OCI-LY3 (cell line): Measurements from ENCODE around the gene SART1.

Experiments
- H2AFZ ChIP-seq: fragments of 200-600, 300-600 bp; shearing (Covaris generic); 2 replicates; pipeline ENCODE4 v1.6.0; 2014; ENCODE audit warnings: antibody characterized with exemption, low read depth, low read length
- H3K27ac ChIP-seq: fragments of 200-600, 300-600 bp; sonication (generic); 2 replicates; pipeline ENCODE4 v1.5.1; 2014; ENCODE audit warnings: mild to moderate bottlenecking, low read length, moderate library complexity, mixed read lengths
- H3K27me3 ChIP-seq: fragments of 200-600, 300-600 bp; sonication (generic); 2 replicates; pipeline ENCODE4 v1.6.1; 2014; ENCODE audit warnings: low read depth, low read length, mixed read lengths
- H3K36me3 ChIP-seq: fragments of 200-600, 300-600 bp; sonication (generic); replicated peaks from 2 replicates; pipeline ENCODE3; 2014; ENCODE audit warnings: low read depth, low read length, mixed read lengths
- H3K4me1 ChIP-seq: fragments of 300-600, 200-600 bp; sonication (generic); 2 replicates; pipeline ENCODE4 v1.6.1; 2014; ENCODE audit warnings: low read length, mixed read lengths
- H3K4me2 ChIP-seq: fragments of 200-600, 300-600 bp; sonication (generic); 2 replicates; pipeline ENCODE4 v1.6.1; 2014; ENCODE audit warnings: low read length, mixed read lengths
- H3K4me3 ChIP-seq: fragments of 300-600, 200-600 bp; sonication (generic); 2 replicates; pipeline ENCODE4 v1.5.1; 2014; ENCODE audit warnings: antibody characterized with exemption, mild to moderate bottlenecking, low read length, moderate library complexity
- H3K79me2 ChIP-seq: fragments of 300-600, 200-600 bp; shearing (Covaris generic); 2 replicates; pipeline ENCODE4 v1.6.1; 2014; ENCODE audit warnings: mild to moderate bottlenecking, low read length, mixed read lengths
- H3K9ac ChIP-seq: fragments of 300-600, 200-600 bp; shearing (Covaris generic); 2 replicates; pipeline ENCODE4 v1.6.0; 2014; ENCODE audit warnings: mild to moderate bottlenecking, low read length, moderate library complexity
- H3K9me3 ChIP-seq: fragments of 200-600, 300-600 bp; shearing (Covaris generic); 2 replicates; pipeline ENCODE4 v1.6.1; 2014; ENCODE audit warnings: low read length, mixed read lengths; ENCODE audit not compliant: insufficient read depth
- H4K20me1 ChIP-seq: fragments of 200-600, 300-600 bp; sonication (generic); 2 replicates; pipeline ENCODE4 v1.6.1; 2016; ENCODE audit warnings: low read length, mixed read lengths; ENCODE audit not compliant: insufficient read depth
- EZH2phosphoT487 ChIP-seq: fragments of 200-600 bp; shearing (Covaris generic); IDR thresholded peaks from 2 replicates; pipeline ENCODE4 v1.6.1; 2018; ENCODE audit warnings: antibody characterized with exemption, mixed run types, low read depth
- TF ChIP-seq, protein P1 (sequence below): fragments of 200-600, 300-600 bp; sonication (generic); IDR thresholded peaks from 2 replicates; pipeline ENCODE4 v1.5.1; 2014; ENCODE audit warnings: antibody characterized with exemption, low read length, low read depth

Gene SART1

GRCh38 chr11:66011239-66011784 is 49.8 kb downstream of the SART1 start:
- H3K27ac ChIP-seq, result no peak overlapping the region
- H3K79me2 ChIP-seq, result no peaks in the 10 kb centered on the region
- TF ChIP-seq, protein P1, sequence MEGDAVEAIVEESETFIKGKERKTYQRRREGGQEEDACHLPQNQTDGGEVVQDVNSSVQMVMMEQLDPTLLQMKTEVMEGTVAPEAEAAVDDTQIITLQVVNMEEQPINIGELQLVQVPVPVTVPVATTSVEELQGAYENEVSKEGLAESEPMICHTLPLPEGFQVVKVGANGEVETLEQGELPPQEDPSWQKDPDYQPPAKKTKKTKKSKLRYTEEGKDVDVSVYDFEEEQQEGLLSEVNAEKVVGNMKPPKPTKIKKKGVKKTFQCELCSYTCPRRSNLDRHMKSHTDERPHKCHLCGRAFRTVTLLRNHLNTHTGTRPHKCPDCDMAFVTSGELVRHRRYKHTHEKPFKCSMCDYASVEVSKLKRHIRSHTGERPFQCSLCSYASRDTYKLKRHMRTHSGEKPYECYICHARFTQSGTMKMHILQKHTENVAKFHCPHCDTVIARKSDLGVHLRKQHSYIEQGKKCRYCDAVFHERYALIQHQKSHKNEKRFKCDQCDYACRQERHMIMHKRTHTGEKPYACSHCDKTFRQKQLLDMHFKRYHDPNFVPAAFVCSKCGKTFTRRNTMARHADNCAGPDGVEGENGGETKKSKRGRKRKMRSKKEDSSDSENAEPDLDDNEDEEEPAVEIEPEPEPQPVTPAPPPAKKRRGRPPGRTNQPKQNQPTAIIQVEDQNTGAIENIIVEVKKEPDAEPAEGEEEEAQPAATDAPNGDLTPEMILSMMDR, result no peak
- TF ChIP-seq EZH2phosphoT487, result no peak
- no peaks in the 10 kb centered on the region for H4K20me1 ChIP-seq
- H3K36me3 ChIP-seq, result no peaks in the 10 kb centered on the region
- H3K9ac ChIP-seq, result no peak overlapping the region
- H3K9me3 ChIP-seq, result no peaks in the 10 kb centered on the region
- no peak overlapping the region for H2AFZ ChIP-seq
- H3K4me3 ChIP-seq, result no peak overlapping the region
- no peaks in the 10 kb centered on the region for H3K4me1 ChIP-seq
- no peak overlapping the region for H3K4me2 ChIP-seq
- H3K27me3 ChIP-seq, result no peaks in the 10 kb centered on the region

DNA sequence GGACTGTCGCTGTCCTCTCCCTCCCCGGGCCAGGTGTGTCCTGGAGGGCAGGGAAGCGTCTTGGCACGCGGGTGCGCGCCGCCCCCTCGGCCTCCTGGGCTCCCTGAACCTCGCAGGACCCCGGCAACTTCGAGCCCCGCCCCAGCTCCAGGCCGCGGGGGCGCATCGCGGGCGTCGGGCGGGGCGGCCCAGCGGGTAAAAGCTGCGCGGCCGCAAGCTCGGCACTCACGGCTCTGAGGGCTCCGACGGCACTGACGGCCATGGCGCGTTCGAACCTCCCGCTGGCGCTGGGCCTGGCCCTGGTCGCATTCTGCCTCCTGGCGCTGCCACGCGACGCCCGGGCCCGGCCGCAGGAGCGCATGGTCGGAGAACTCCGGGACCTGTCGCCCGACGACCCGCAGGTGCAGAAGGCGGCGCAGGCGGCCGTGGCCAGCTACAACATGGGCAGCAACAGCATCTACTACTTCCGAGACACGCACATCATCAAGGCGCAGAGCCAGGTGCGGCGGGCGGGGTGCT is 50.3 kb downstream of the SART1 start, which contains the start of gene CST6:
TSS of gene CST6 (plus strand) at position 224 of the 519 bp plus-strand sequence. CDS start at position 261, 37 bp downstream.
- no peaks in the 10 kb centered on the region for H4K20me1 ChIP-seq
- H3K9ac ChIP-seq, result no peak within 1 kb of the TSS
- no peak within 1 kb of the TSS for H2AFZ ChIP-seq
- H3K27me3 ChIP-seq, result no peaks in the 10 kb centered on the region
- no peaks in the 10 kb centered on the region for H3K79me2 ChIP-seq
- H3K27ac ChIP-seq, result no peak within 1 kb of the TSS
- H3K4me1 ChIP-seq, result no peaks in the 10 kb centered on the region
- no peaks in the 10 kb centered on the region for H3K9me3 ChIP-seq
- H3K36me3 ChIP-seq, result no peaks in the 10 kb centered on the region
- no peak within 1 kb of the TSS for H3K4me2 ChIP-seq
- no peak within 1 kb of the TSS for H3K4me3 ChIP-seq
- TF ChIP-seq, protein P1, result no peak
- no peak for TF ChIP-seq EZH2phosphoT487

GRCh38 chr11:66012371-66012945 is 50.9 kb downstream of the SART1 start:
- Histone ChIP-seq H2AFZ (no peak overlapping the region), H3K27ac (no peak overlapping the region), H3K4me1 (no peaks in the 10 kb centered on the region), H3K4me3 (no peak overlapping the region), H3K27me3 (no peaks in the 10 kb centered on the region), H3K36me3 (no peaks in the 10 kb centered on the region), H3K9me3 (no peaks in the 10 kb centered on the region), H3K79me2 (no peaks in the 10 kb centered on the region), H3K4me2 (no peak overlapping the region), H3K9ac (no peak overlapping the region), H4K20me1 (no peaks in the 10 kb centered on the region)
- TF ChIP-seq, protein P1, result no peak
- TF ChIP-seq EZH2phosphoT487, result no peak

DNA sequence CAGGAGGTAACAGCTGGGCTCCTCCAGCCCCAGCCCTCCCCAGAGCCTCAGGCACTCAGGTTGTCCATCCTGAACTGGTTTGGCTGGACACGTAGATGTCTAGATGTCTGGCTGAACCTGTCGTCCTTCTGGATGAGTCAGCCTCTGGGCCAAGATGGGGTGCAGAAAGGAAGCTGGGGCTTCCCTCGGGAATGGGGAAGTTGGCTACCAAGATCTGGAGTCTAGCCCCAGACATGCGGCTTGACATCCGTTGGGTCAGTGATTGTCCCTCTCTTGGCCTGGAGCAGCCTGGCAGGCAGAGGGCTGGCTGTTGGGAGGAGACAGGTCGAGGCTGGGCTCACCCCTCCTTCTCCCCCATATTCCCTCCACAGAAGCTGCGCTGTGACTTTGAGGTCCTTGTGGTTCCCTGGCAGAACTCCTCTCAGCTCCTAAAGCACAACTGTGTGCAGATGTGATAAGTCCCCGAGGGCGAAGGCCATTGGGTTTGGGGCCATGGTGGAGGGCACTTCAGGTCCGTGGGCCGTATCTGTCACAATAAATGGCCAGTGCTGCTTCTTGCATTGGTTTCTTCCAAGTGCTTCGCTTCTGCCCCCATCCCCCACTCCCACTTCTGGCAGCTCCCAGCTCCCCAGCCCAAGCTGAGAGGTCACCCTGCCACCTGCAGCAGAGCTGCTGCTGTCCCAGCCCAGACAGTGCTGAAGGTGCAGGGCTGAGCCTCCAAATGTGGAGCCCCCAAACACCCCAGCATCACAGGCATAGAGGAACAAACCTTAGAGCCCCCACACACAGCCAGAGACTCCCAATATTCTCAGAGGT is 51.6 kb downstream of the SART1 start:
- Histone ChIP-seq H3K27me3 (no peaks in the 10 kb centered on the region), H3K79me2 (no peaks in the 10 kb centered on the region), H3K4me3 (no peak overlapping the region), H3K27ac (no peak overlapping the region), H3K4me1 (no peaks in the 10 kb centered on the region), H2AFZ (no peak overlapping the region), H3K9me3 (no peaks in the 10 kb centered on the region), H3K9ac (no peak overlapping the region), H3K36me3 (no peaks in the 10 kb centered on the region), H3K4me2 (no peak overlapping the region), H4K20me1 (no peaks in the 10 kb centered on the region)
- TF ChIP-seq, protein P1, result no peak
